Lower lobe of right lung (tissue), 2 donors: Measurements from ENCODE around the gene CELSR1. TPM values are rescaled to one million over a fixed set of nuclear protein-coding genes. Genes with fewer than 3 reads are reported as not detected.

Experiments used
- ATAC-seq, 2 donors: fragments of 200-7000 bp; cut with Tn5 transposase; one replicate each; pipeline ENCODE4 v1.9.1; 2020 to 2022; ENCODE audit warnings: mild to moderate bottlenecking in 2 of 2, moderate library complexity in 2 of 2
- DNase-seq: peaks from one replicate; pipeline ENCODE4 v3.0.0-alpha.2; 2020
- H3K27ac ChIP-seq: fragments of 200-600 bp; one replicate; pipeline ENCODE4 v1.8.0; 2022
- H3K27me3 ChIP-seq: fragments of 200-600 bp; one replicate; pipeline ENCODE4 v1.8.0; 2022; ENCODE audit warnings: low read depth
- H3K36me3 ChIP-seq: fragments of 200-600 bp; one replicate; pipeline ENCODE4 v1.8.0; 2022; ENCODE audit warnings: mild to moderate bottlenecking
- H3K4me1 ChIP-seq: fragments of 200-600 bp; one replicate; pipeline ENCODE4 v1.8.0; 2022
- H3K4me3 ChIP-seq: fragments of 200-600 bp; one replicate; pipeline ENCODE4 v1.8.0; 2022; ENCODE audit warnings: mild to moderate bottlenecking
- H3K9me3 ChIP-seq: fragments of 200-600 bp; one replicate; pipeline ENCODE4 v1.8.0; 2022
- intact Hi-C: fragments of 100-400 bp; cut with DNase I; formaldehyde crosslinking; loops from one replicate; pipeline ENCODE4 v1.11.0; 2022
- total RNA-seq: library from RNA; stranded (reverse); fragmentation: NEBNext Ultra II Directional; extraction: Animal tissue kit (Norgen Biotek cat#: 25700); gene quantifications from one replicate; pipeline ENCODE4 v1.2.1, GENCODE V29; 2021
- TF ChIP-seq, protein P1 (sequence below): fragments of 200-600 bp; IDR thresholded peaks from one replicate; pipeline ENCODE4 v1.8.0; 2022; ENCODE audit warnings: antibody characterized with exemption, mild to moderate bottlenecking
- donor health status: DM: no; HTN: yes; CAD: no; lungs with severe emphysema.

CELSR1 gene
- total RNA-seq, 1 donor from 2014 or later, result 51.8 TPM

DNA sequence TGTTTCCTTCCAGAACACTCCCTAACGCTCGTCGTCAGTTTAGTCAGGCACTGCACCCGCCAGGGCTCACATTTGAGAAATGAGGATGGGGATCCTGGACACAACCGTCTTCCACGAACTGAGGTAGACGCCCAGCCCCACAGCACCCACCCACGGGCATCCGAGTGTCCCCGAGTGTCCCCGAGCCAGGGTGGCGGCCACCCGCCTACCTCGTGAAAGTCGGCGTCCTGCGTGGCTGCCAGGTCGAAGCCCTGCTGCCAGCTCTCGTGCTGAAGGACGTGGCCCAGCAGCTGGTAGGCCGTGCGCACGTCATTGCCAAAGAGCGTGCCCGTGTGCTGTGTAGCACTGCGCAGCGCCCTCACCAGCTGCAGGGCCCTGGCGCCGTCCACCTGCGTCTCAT is 148.3 kb downstream of the CELSR1 start:
- Histone ChIP-seq H3K27me3 (no peaks in the 10 kb centered on the region), H3K4me3 (no peak overlapping the region), H3K27ac (no peak overlapping the region), H3K4me1 (no peaks in the 10 kb centered on the region), H3K9me3 (no peaks in the 10 kb centered on the region), H3K36me3 (peaks cover 16% of the 10 kb centered on the region)
- no peak for ATAC-seq
- intact Hi-C loops, result no loop called here
- TF ChIP-seq, protein P1, sequence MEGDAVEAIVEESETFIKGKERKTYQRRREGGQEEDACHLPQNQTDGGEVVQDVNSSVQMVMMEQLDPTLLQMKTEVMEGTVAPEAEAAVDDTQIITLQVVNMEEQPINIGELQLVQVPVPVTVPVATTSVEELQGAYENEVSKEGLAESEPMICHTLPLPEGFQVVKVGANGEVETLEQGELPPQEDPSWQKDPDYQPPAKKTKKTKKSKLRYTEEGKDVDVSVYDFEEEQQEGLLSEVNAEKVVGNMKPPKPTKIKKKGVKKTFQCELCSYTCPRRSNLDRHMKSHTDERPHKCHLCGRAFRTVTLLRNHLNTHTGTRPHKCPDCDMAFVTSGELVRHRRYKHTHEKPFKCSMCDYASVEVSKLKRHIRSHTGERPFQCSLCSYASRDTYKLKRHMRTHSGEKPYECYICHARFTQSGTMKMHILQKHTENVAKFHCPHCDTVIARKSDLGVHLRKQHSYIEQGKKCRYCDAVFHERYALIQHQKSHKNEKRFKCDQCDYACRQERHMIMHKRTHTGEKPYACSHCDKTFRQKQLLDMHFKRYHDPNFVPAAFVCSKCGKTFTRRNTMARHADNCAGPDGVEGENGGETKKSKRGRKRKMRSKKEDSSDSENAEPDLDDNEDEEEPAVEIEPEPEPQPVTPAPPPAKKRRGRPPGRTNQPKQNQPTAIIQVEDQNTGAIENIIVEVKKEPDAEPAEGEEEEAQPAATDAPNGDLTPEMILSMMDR, result no peak
- DNase-seq, result no peak

DNA sequence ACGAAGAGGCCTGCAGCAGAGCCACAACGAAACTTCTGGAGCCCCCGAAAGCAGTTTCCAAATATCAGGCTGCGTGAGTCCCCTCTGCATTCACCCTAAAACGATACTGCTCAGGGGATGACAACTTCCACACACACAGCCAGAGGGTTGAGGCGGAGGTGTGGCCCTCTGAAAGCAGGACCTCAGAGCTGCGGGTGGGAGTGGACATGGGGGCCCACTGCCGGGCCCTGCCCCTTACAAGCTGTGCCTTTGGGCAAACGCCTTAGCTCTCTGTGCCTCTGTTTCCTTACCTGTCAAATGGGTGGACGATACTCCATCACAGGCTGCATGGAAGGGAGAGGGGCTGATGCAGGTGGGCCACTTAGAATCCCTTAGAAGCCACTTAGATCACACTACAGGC is 148.8 kb downstream of the CELSR1 start:
- intact Hi-C loops, result no loop called here
- TF ChIP-seq, protein P1, result no peak
- H3K4me1 ChIP-seq, result no peaks in the 10 kb centered on the region
- no peaks in the 10 kb centered on the region for H3K9me3 ChIP-seq
- ATAC-seq, result no peak
- H3K27ac ChIP-seq, result no peak overlapping the region
- peaks cover 16% of the 10 kb centered on the region for H3K36me3 ChIP-seq
- H3K27me3 ChIP-seq, result no peaks in the 10 kb centered on the region
- no peak overlapping the region for H3K4me3 ChIP-seq
- DNase-seq, result no peak

DNA sequence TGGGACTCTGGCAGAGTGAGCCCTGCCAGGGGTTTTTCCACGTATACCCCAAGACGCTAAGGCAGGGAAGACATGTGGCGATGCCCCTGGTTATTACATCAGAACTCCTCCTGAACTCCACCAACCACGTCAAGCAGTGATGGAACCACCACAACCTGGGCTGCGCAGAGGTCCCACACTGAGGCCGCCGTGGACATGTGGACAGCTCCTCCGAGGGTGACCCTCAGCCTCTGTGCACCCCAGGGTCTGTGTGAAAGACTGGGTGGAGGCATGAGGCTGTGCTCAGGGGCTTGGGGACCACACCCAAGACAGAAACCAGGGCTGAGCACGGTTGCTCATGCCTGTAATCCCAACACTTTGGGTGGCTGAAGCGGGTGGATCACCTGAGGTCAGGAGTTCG is 149.7 kb downstream of the CELSR1 start:
- peaks cover 14% of the 10 kb centered on the region for H3K36me3 ChIP-seq
- ATAC-seq, result no peak
- TF ChIP-seq, protein P1, result no peak
- H3K27ac ChIP-seq, result no peak overlapping the region
- H3K4me3 ChIP-seq, result no peak overlapping the region
- DNase-seq, result no peak
- no peaks in the 10 kb centered on the region for H3K4me1 ChIP-seq
- intact Hi-C loops, result no loop called here
- H3K27me3 ChIP-seq, result no peaks in the 10 kb centered on the region
- no peaks in the 10 kb centered on the region for H3K9me3 ChIP-seq

DNA sequence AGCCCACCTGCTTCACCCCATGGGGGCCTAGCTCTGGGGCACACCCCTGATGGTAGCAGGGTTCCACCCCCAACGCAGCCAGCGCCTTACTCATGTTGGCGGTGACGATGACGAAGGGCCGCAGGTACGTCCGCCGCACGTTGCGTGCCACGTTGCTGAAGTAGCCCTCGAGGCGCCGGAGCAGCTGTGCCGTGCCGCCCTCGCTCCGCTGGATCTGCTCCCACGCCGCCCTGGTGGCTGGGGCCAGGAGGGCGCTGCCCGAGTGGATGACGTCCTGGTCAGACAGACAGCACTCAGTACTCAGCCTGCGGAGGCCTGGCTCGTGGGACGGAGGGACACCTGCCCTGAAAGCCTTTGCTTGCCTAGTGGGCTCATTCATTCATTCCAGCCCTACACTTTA is 151.1 kb downstream of the CELSR1 start:
- ATAC-seq (no peak), DNase-seq (no peak)
- peaks cover 18% of the 10 kb centered on the region for H3K36me3 ChIP-seq
- no peak overlapping the region for H3K27ac ChIP-seq
- intact Hi-C loops, result no loop called here
- TF ChIP-seq, protein P1, result no peak
- H3K4me1 ChIP-seq, result no peaks in the 10 kb centered on the region
- no peaks in the 10 kb centered on the region for H3K9me3 ChIP-seq
- no peak overlapping the region for H3K4me3 ChIP-seq
- no peaks in the 10 kb centered on the region for H3K27me3 ChIP-seq

DNA sequence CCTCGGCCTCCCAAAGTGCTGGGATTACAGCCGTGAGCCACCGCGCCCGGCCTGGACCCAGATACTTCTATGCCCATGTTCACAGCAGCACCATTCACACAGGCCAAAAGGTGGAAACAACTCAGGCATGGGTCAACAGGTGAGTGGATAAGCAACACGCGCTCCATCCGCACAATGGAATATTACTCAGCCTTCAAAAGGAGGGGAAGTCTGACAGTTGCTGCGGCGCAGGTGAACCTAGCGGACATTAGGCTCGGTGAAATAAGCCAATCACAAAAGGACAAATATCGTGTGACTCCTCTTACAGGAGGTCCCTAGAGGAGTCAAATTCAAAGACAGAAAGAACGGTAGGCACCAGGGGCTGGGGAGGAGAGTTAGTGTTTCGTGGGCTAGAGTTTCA is 154.9 kb downstream of the CELSR1 start:
- intact Hi-C loops, result no loop called here
- Histone ChIP-seq H3K27me3 (no peaks in the 10 kb centered on the region), H3K4me1 (peaks cover 10% of the 10 kb centered on the region), H3K9me3 (no peaks in the 10 kb centered on the region), H3K27ac (no peak overlapping the region), H3K36me3 (peaks cover 12% of the 10 kb centered on the region), H3K4me3 (no peak overlapping the region)
- no peak for ATAC-seq
- DNase-seq, result no peak
- TF ChIP-seq, protein P1, result no peak

DNA sequence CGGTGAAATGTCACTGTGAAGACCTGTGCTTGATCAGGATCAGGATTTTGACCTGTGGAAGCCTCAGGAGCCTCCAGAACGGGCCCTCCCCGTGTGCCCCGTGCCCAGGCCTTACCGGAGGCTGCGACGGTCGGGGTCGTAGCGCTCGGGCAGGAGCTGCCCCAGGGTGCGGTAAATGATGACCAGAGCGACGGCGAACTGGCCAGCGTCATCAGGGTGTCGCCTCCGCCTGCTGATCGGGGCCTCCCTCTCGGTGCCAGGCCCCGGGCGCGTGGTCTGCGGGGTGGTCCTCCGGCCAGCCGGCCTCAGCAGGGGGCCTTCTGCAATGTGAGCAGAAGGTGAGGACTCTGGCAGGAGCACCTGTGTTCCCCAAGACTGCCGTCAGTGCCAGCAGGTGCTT is 155.7 kb downstream of the CELSR1 start:
- Histone ChIP-seq H3K27me3 (no peaks in the 10 kb centered on the region), H3K36me3 (peaks cover 12% of the 10 kb centered on the region), H3K4me1 (peaks cover 10% of the 10 kb centered on the region), H3K27ac (no peak overlapping the region), H3K4me3 (no peak overlapping the region), H3K9me3 (no peaks in the 10 kb centered on the region)
- intact Hi-C loops, result no loop called here
- ATAC-seq, result no peak
- DNase-seq, result no peak
- TF ChIP-seq, protein P1, result no peak
